Ovary (tissue), 3 donors: ENCODE results near the gene SPDYE2B.
"Not testable (repeated sequence)": the region's sequence is repeated elsewhere in the genome, so short reads cannot be mapped to it uniquely, and the experiment has no call there.

ENCODE experiments used
- EP300 ChIP-seq: sonication (generic); formaldehyde crosslinking; IDR thresholded peaks from one replicate; pipeline ENCODE4 v1.6.1; 2017; ENCODE audit warnings: antibody characterized with exemption
- POLR2A ChIP-seq: fragments of 450-650 bp; IDR thresholded peaks from one replicate; pipeline ENCODE4 v1.6.1; 2017; ENCODE audit warnings: antibody characterized with exemption, mild to moderate bottlenecking, moderate library complexity
- TF ChIP-seq, protein P1 (sequence below), 3 donors: fragments of 450-650 bp in 2 of 3; fragments of 200-600 bp in 1 of 3; IDR thresholded peaks; one replicate each; pipeline versions ENCODE4 v1.5.1 to v1.8.0; 2016 to 2022; ENCODE audit warnings: antibody characterized with exemption in 3 of 3, mild to moderate bottlenecking in 1 of 3
- donor health status: DM: no; HTN: no; CAD: no.

DNA sequence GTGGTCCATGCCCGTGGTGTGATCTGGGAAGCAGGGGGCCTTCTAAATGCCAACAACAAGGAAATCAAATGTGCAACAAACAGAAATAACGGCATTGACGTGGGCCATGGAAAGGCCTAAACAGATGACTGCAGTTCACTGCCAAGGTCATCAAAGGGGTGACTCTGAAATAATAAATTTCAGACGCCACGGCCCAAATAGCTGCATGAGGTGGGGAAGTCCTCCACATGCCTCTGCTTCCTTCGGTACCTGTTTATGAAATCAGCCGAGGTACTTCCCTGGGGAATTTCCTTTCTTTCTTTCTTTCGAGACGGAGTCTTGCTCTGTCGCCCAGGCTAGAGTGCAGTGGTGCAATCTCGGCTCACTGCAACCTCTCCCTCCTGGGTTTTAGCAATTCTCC lies 14.6 kb downstream of the SPDYE2B start:
- TF ChIP-seq, protein P1, sequence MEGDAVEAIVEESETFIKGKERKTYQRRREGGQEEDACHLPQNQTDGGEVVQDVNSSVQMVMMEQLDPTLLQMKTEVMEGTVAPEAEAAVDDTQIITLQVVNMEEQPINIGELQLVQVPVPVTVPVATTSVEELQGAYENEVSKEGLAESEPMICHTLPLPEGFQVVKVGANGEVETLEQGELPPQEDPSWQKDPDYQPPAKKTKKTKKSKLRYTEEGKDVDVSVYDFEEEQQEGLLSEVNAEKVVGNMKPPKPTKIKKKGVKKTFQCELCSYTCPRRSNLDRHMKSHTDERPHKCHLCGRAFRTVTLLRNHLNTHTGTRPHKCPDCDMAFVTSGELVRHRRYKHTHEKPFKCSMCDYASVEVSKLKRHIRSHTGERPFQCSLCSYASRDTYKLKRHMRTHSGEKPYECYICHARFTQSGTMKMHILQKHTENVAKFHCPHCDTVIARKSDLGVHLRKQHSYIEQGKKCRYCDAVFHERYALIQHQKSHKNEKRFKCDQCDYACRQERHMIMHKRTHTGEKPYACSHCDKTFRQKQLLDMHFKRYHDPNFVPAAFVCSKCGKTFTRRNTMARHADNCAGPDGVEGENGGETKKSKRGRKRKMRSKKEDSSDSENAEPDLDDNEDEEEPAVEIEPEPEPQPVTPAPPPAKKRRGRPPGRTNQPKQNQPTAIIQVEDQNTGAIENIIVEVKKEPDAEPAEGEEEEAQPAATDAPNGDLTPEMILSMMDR (IDR thresholded peaks at IDR 0.05) = not testable (repeated sequence)
- TF ChIP-seq POLR2A, EP300: not testable (repeated sequence)
